Immature natural killer cell (primary cell): ENCODE measurements around the gene TESK1. TPM values are rescaled to one million over a fixed set of nuclear protein-coding genes. Genes with fewer than 3 reads are reported as not detected.

Experiments used
- DNase-seq, 3 donors: peaks; one replicate each; pipeline ENCODE4 v3.0.0; 2022; ENCODE audit warnings: mixed read lengths in 1 of 3
- H3K27ac Mint-ChIP-seq, 6 donors: one replicate each; pipeline ENCODE4 v1.8.0; 2020; ENCODE audit warnings: mixed read lengths in 6 of 6, mild to moderate bottlenecking in 5 of 6, inconsistent platforms in 4 of 6, moderate library complexity in 3 of 6
- H3K27me3 Mint-ChIP-seq, 3 donors: one replicate each; pipeline ENCODE4 v1.8.0; 2020 to 2021; ENCODE audit warnings: low read depth in 3 of 3, mild to moderate bottlenecking in 3 of 3, mixed read lengths in 3 of 3, moderate library complexity in 3 of 3, inconsistent platforms in 1 of 3
- H3K36me3 Mint-ChIP-seq, 3 donors: one replicate each; pipeline ENCODE4 v1.8.0; 2020; ENCODE audit warnings: mixed read lengths in 3 of 3, inconsistent platforms in 2 of 3, mild to moderate bottlenecking in 2 of 3
- H3K4me1 Mint-ChIP-seq, 2 donors: one replicate each; pipeline ENCODE4 v1.8.0; 2020; ENCODE audit warnings: inconsistent platforms in 2 of 2, mild to moderate bottlenecking in 2 of 2, mixed read lengths in 2 of 2, moderate library complexity in 1 of 2
- H3K4me3 Mint-ChIP-seq, 5 donors: one replicate each; pipeline ENCODE4 v1.8.0; 2020; ENCODE audit warnings: mild to moderate bottlenecking in 5 of 5, mixed read lengths in 5 of 5, inconsistent platforms in 3 of 5, moderate library complexity in 3 of 5
- H3K9me3 Mint-ChIP-seq, 6 donors: one replicate each; pipeline ENCODE4 v1.8.0; 2020; ENCODE audit warnings: mild to moderate bottlenecking in 6 of 6, mixed read lengths in 6 of 6, inconsistent platforms in 4 of 6, moderate library complexity in 3 of 6
- polyA plus RNA-seq, 3 donors: library from polyadenylated mRNA; unstranded; fragments of 300-500 nt; fragmentation: Illumina TruSeq; gene quantifications; one replicate each; pipeline ENCODE4 v1.2.3, GENCODE V29; 2021

Gene TESK1, protein sequence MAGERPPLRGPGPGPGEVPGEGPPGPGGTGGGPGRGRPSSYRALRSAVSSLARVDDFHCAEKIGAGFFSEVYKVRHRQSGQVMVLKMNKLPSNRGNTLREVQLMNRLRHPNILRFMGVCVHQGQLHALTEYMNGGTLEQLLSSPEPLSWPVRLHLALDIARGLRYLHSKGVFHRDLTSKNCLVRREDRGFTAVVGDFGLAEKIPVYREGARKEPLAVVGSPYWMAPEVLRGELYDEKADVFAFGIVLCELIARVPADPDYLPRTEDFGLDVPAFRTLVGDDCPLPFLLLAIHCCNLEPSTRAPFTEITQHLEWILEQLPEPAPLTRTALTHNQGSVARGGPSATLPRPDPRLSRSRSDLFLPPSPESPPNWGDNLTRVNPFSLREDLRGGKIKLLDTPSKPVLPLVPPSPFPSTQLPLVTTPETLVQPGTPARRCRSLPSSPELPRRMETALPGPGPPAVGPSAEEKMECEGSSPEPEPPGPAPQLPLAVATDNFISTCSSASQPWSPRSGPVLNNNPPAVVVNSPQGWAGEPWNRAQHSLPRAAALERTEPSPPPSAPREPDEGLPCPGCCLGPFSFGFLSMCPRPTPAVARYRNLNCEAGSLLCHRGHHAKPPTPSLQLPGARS
- 10 to 100 TPM in 1 of 3 donors, 1 to 10 TPM in 2; 6.5 to 23.7 (median 8.1) TPM for polyA plus RNA-seq

DNA sequence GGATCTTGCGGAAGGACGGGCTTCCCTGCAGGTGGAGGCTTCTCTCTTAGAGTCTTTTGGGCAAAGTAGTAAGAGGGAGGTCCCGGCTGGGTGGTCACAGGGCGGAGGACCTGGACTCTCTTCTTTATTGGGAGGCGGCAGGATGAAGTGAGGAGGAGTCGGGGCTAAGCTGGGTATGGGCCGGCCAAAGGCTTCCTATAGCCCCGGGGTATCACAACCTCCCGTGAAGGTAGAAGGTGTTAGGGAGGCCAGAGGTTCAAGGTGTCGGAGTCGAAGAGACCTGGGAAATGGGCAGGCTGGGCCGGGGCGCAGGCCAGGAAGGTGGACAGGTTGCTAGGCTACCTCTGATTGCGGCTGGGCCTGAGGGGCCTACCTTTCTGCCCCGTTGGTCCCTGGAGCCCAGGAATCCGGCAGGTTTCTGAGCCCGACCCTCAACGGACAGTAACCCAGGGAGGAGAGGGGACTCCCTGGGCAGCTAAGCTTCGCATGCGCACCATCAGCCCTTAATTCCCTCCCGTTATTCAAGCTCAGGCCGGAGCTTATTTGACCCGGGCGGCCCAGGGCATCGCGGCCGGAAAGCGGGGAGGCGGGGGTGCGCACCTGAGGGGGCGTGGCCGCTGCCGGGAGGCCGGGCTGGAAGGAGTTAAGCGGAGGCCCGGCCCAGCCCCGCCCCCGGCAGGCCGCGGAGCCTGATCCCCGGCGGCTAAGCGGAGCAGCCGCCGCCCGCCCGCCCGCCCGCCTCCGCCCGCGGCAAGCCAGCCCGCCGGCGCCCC lies at the start of gene TESK1:
TSS of gene TESK1 (plus strand) at position 685 of the 773 bp plus-strand sequence. CDS start 358 bp downstream, outside the sequence.
- H3K4me1 Mint-ChIP-seq = peaks cover 43 to 44% of the 10 kb centered on the region in 2 donors
- peaks cover 0 to 12% (median 7%) of the 10 kb centered on the region in 3 donors for H3K36me3 Mint-ChIP-seq
- H3K9me3 Mint-ChIP-seq = peaks cover 0 to 2% (median 0%) of the 10 kb centered on the region in 6 donors
- H3K4me3 Mint-ChIP-seq = peak within 1 kb of the TSS; percentile 95 to 100 (median 98)
- DNase-seq = peak; percentile 75 to 79 (median 77)
- peak within 1 kb of the TSS; percentile 97 to 100 (median 99) for H3K27ac Mint-ChIP-seq
- H3K27me3 Mint-ChIP-seq = peaks cover 6 to 12% (median 11%) of the 10 kb centered on the region in 3 donors

DNA sequence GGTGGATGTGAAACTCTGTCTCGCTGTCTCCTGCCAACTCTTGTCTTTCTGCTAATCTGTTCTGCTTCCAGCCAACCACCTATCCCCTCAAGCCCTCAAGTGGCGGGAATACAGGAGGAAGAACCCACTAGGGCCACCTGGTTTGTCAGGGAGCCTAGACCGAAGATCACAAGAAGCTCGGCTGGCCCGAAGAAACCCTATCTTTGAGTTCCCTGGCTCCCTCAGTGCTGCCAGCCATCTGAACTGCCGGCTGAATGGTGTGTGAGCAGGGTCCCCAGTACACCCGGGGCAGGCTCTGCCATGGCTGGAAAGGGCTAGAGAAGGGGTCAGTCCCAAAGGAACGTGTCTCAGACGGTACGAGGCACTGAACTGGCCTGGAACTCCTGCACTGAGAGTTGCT lies 49.2 kb upstream of the TESK1 start:
- Mint-ChIP-seq H3K4me1 (no peaks in the 10 kb centered on the region), H3K36me3 (peaks cover 0 to 4% (median 0%) of the 10 kb centered on the region in 3 donors), H3K9me3 (no peaks in the 10 kb centered on the region), H3K27me3 (peaks cover 0 to 5% (median 2%) of the 10 kb centered on the region in 3 donors), H3K27ac (no peak overlapping the region), H3K4me3 (no peak overlapping the region)
- DNase-seq = no peak

DNA sequence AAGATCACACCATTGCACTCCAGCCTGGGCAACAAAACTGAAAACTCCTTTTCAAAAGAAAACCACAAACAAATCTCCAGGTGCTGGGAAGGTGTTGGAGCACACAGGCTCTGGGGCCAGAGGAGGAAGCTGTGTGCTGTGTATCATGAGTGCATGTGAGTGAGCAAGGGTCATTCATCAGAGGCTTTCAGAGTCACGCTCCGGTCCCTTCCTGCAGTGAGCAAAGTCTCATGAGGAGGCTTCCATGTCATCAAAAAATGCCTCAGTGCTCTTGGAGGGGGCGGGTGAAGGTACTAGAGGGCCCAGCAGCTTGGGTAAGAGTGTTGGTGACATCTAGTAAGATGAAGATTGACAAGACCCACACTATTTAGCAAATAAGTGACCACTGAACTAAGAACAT lies 48.3 kb upstream of the TESK1 start:
- DNase-seq = no peak
- peaks cover 0 to 5% (median 2%) of the 10 kb centered on the region in 3 donors for H3K27me3 Mint-ChIP-seq
- H3K9me3 Mint-ChIP-seq = no peaks in the 10 kb centered on the region

DNA sequence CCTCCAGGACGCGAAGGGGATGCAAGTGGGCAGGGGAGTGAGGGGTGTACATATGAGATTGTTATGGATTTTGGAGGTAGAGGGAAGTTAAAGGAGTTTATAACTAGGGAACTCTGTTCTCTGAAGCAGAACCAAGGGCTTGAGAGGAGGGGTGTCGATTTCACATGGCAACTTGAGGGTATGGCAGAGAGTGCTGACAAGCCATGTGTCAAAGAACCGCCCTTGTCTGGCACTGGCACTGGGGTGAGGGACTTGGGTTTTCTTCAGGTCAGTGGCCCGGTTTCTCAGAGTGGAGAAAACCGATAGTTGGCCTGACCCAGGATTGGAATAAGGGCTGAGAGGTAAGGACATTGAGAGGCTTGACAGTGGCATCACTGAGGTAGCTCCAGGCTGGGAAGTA lies 47.7 kb upstream of the TESK1 start:
- DNase-seq = no peak
- Mint-ChIP-seq H3K9me3 (no peaks in the 10 kb centered on the region), H3K27ac (peak overlapping the region in 1 of 6 donors; percentile 17), H3K27me3 (peaks cover 0 to 5% (median 2%) of the 10 kb centered on the region in 3 donors), H3K4me1 (no peaks in the 10 kb centered on the region), H3K4me3 (no peak overlapping the region), H3K36me3 (peaks cover 0 to 4% (median 0%) of the 10 kb centered on the region in 3 donors)

More for the DNA sequence above, 48.3 kb upstream of the TESK1 start:
- H3K4me1 Mint-ChIP-seq = no peaks in the 10 kb centered on the region
- no peak overlapping the region for H3K4me3 Mint-ChIP-seq
- H3K27ac Mint-ChIP-seq = peak overlapping the region in 3 of 6 donors; percentile 10 to 21 (median 17)
- H3K36me3 Mint-ChIP-seq = peaks cover 0 to 4% (median 0%) of the 10 kb centered on the region in 3 donors

DNA sequence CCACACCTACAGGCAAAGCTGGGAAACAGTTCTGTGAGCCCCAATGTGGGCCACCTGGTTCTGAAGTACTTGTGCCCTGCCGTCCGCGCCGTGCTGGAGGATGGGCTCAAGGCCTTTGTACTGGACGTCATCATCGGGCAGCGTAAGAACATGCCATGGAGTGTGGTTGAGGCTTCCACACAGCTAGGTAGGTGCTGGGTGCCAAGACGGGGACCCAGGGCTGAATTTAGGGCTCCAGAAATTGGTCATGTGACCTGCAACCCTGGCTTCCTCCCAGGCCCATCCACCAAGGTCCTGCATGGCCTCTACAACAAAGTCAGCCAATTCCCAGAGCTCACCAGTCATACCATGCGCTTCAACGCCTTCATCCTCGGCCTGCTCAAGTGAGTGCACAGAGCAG lies 46.9 kb upstream of the TESK1 start:
- H3K9me3 Mint-ChIP-seq = no peaks in the 10 kb centered on the region
- H3K36me3 Mint-ChIP-seq = peaks cover 0 to 4% (median 0%) of the 10 kb centered on the region in 3 donors
- H3K4me1 Mint-ChIP-seq = no peaks in the 10 kb centered on the region
- no peak overlapping the region for H3K27ac Mint-ChIP-seq
- H3K4me3 Mint-ChIP-seq = no peak overlapping the region
- no peak for DNase-seq
- peaks cover 0 to 5% (median 2%) of the 10 kb centered on the region in 3 donors for H3K27me3 Mint-ChIP-seq

DNA sequence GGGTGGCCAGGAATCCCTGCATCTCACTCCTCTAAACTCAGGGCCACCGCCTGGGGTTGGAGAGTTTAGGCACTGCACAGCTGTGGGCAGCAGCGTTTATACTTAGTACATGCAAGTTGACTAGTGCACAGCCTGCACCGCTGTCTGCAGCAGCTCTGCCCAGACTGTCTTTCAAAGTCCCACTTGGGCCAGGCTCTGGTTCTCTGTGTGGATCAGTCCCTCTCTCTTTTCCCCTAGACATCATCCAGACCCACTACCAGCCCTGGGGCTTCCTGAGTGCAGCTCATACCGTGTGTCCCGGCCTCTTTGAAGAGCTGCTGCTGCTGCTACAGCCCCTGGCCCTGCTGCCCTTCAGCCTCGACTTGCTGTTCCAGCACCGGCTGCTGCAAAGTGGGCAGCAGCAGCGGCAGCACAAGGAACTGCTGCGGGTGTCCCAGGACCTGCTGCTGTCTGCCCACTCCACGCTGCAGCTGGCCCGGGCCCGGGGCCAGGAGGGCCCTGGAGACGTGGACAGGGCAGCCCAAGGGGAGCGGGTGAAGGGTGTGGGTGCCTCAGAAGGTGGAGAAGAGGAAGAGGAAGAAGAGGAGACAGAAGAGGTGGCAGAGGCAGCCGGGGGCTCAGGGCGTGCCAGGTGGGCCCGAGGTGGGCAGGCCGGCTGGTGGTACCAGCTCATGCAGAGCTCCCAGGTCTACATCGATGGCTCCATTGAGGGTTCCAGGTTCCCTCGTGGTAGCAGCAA lies 45.1 kb upstream of the TESK1 start:
- Mint-ChIP-seq H3K36me3 (peaks cover 0 to 4% (median 0%) of the 10 kb centered on the region in 3 donors), H3K27me3 (peaks cover 0 to 8% (median 5%) of the 10 kb centered on the region in 3 donors), H3K27ac (no peak overlapping the region), H3K4me1 (peaks cover 7 to 8% of the 10 kb centered on the region in 2 donors), H3K4me3 (no peak overlapping the region), H3K9me3 (no peaks in the 10 kb centered on the region)
- DNase-seq = no peak

DNA sequence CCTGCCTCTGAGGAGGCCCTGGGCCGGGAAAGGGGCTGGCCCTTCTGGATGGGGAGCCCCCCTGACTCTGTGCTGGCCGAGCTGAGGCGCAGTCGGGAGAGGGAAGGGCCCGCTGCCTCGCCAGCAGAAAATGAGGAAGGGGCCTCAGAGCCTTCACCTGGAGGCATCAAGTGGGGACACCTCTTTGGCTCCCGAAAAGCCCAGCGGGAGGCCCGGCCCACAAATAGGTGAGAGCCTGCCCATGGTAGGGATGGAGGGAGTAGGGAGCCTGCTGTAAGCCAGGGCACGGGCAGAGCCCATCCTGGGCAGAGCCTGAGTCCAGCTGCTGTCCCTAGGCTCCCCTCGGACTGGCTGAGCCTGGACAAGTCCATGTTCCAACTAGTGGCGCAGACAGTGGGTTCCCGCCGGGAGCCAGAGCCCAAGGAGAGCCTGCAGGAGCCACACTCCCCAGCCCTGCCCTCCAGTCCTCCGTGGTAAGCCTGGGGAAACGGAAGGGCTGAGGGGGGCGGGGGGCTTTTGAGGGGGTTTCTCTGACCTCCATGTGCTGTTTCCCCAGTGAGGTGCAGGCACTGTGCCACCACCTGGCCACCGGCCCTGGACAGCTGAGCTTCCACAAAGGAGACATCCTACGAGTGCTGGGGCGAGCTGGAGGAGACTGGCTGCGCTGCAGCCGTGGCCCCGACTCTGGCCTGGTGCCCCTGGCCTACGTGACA lies 44.3 kb upstream of the TESK1 start:
- Mint-ChIP-seq H3K4me3 (no peak overlapping the region), H3K9me3 (no peaks in the 10 kb centered on the region), H3K27ac (no peak overlapping the region), H3K4me1 (peaks cover 7 to 8% of the 10 kb centered on the region in 2 donors), H3K36me3 (peaks cover 0 to 4% (median 0%) of the 10 kb centered on the region in 3 donors), H3K27me3 (peaks cover 0 to 6% (median 6%) of the 10 kb centered on the region in 3 donors)
- no peak for DNase-seq

DNA sequence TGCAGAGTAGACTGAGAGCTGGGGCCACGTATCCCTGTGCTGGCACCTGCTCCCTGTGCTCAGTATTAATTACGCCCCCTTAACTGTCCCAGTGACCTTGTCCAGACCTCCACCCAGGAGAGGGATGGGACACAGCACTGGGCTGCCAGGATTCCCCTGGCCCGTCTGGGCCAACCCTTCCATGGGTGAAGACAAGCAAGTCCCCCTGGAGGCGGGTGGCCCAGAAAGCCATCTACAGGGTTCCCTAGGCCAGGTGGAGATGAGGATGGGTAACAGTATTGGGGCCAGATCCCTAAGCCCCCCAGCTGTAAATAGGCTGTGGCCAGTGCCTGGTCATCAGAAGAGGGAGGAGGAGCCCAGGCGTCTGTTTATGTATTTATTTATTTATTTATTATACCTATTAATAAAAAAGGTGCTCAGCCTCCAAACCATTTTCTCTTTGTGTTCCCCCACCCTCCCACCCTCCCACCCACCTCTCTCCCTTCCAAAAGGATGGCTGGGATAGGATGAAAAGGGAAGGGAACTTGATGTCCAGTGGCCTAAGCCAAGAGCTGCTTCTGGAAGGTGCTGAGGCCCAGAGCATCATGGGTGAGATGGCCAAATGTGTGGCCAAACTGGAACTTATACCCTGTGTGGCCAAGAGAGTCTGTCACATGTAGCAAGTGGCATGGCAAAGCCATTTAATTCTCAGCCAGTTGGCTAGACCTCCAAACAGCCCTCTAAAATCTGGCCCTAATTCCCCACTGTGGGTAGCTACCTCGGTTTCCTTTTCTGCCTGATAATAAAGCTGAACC lies 43.4 kb upstream of the TESK1 start:
- no peaks in the 10 kb centered on the region for H3K9me3 Mint-ChIP-seq
- peaks cover 7 to 8% of the 10 kb centered on the region in 2 donors for H3K4me1 Mint-ChIP-seq

DNA sequence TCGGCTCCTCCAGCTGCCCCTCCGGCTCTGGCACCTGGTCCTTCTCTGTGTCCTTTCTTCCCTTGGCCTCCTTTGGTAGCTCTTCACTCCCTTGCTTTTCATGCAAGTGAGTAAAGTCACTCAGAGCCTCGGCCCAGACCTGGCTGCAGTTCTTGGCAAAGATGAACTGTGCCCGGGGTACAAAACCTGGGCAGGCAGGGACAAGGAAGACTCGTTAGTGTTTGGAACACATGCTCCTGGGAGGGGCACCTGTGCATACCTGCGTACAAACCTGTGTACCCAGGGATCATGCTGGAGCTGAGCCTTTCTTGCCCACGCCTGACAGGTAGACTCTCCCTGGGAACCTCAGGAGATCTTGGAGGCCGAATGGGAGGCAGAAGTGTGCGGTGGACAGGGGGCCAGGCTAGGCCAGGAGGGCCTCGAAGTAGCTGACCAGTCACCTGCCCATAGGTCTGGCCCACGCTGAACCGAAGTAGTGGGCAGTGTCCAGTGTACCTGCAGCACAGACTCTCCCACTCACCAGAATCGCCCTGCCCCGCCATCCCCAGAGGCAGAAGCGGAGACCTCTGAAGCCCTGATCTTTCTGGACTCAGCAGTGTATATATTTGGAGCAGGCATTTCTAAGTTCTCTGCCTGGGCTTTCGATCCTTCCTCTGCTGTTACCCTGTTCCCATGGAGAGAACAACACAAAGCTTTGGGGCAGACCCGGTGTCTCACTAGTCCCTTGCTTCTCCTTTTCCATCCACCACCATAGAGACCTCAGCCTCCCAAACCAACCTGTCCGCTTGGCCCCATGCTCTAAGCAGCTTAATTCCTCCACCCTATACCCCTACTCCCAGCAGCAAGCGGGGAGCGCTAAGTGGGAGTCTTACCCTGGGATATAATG lies 41.9 kb upstream of the TESK1 start:
- no peak for DNase-seq
- peak overlapping the region in 2 of 6 donors; percentile 64 to 66 for H3K27ac Mint-ChIP-seq
- peaks cover 0 to 6% (median 6%) of the 10 kb centered on the region in 3 donors for H3K27me3 Mint-ChIP-seq
- H3K9me3 Mint-ChIP-seq = no peaks in the 10 kb centered on the region
- peak overlapping the region in 3 of 5 donors; percentile 24 to 46 (median 27) for H3K4me3 Mint-ChIP-seq
- no peaks in the 10 kb centered on the region for H3K36me3 Mint-ChIP-seq
- peaks cover 7 to 8% of the 10 kb centered on the region in 2 donors for H3K4me1 Mint-ChIP-seq

More for the DNA sequence above, 43.4 kb upstream of the TESK1 start:
- Mint-ChIP-seq H3K27ac (no peak overlapping the region), H3K4me3 (no peak overlapping the region), H3K27me3 (peaks cover 0 to 6% (median 6%) of the 10 kb centered on the region in 3 donors), H3K36me3 (peaks cover 0 to 4% (median 0%) of the 10 kb centered on the region in 3 donors)
- DNase-seq = no peak

DNA sequence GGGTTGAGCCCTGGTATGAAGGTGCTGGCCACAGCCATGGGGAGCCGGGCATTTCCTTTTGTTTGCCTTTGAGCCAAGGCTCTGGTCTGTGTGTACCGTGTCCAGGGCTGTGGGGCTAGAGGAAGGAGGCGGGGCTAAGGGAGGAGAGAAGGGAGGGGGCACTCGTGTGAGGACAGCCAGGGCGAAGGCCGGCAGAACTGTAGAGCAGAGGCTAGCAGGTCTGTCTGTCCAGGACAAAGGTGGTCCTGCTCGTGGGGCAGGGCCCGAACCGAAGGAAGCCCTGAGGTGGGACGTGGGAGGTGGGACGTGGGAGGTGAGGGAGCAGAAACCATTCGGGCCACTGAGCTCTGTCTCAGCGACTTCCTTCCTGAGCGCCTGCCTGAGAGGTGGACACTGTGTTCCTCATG lies 41.3 kb upstream of the TESK1 start:
- H3K4me3 Mint-ChIP-seq = peak overlapping the region in 3 of 5 donors; percentile 11 to 46 (median 27)
- H3K27ac Mint-ChIP-seq = peak overlapping the region in 2 of 6 donors; percentile 40 to 64

DNA sequence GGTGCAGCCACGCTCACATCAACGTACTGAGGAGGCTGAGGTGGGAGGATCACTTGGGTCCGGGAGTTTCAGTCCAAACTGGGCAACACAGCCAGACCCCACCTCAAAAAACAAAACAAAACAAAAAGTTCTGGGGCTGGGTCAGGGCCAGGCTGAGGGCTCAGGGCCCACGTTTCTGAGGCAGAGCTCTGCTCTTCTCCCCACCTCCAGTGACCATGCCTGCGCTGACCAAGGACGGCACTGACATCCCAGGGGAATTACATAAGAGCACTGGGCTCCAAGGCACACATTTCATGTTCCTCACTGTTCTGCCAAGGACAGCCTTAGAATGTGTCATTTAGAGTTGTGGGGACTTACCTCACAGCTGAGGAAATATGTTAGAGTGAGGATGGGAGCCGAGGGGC lies 40.4 kb upstream of the TESK1 start:
- no peak for DNase-seq
- peaks cover 0 to 5% (median 2%) of the 10 kb centered on the region in 3 donors for H3K27me3 Mint-ChIP-seq
- peaks cover 13 to 17% of the 10 kb centered on the region in 2 donors for H3K4me1 Mint-ChIP-seq
- H3K9me3 Mint-ChIP-seq = no peaks in the 10 kb centered on the region
- no peaks in the 10 kb centered on the region for H3K36me3 Mint-ChIP-seq
- H3K4me3 Mint-ChIP-seq = no peak overlapping the region
- no peak overlapping the region for H3K27ac Mint-ChIP-seq

More for the DNA sequence above, 41.3 kb upstream of the TESK1 start:
- Mint-ChIP-seq H3K36me3 (no peaks in the 10 kb centered on the region), H3K4me1 (peaks cover 7 to 8% of the 10 kb centered on the region in 2 donors), H3K27me3 (peaks cover 0 to 5% (median 5%) of the 10 kb centered on the region in 3 donors), H3K9me3 (no peaks in the 10 kb centered on the region)
- no peak for DNase-seq
